Fibroblast of lung (primary cell): ENCODE data around the gene PHF20. TPM values are rescaled to one million over a fixed set of nuclear protein-coding genes. Genes with fewer than 3 reads are reported as not detected.

Experiments used
- DNase-seq, 2 donors: peaks; one replicate each; pipeline versions ENCODE4 v3.0.0 to v3.0.0-alpha.2; 2010; ENCODE audit warnings: low read depth in 2 of 2
- H2AFZ ChIP-seq: 2 replicates; pipeline ENCODE4 v1.5.1; 2012; ENCODE audit warnings: low read length, control low read depth, inconsistent platforms
- H3K27ac ChIP-seq: 2 replicates; pipeline ENCODE4 v1.5.1; 2011; ENCODE audit warnings: low read length, control low read depth; ENCODE audit not compliant: insufficient read depth
- H3K27me3 ChIP-seq: 2 replicates; pipeline ENCODE4 v1.5.1; 2011; ENCODE audit warnings: mild to moderate bottlenecking, low read length; ENCODE audit not compliant: control insufficient read depth, insufficient read depth
- H3K36me3 ChIP-seq: 2 replicates; pipeline ENCODE4 v1.5.1; 2011; ENCODE audit warnings: low read length; ENCODE audit not compliant: control insufficient read depth, insufficient read depth
- H3K4me1 ChIP-seq: 2 replicates; pipeline ENCODE4 v1.5.1; 2011; ENCODE audit warnings: low read length; ENCODE audit not compliant: control insufficient read depth, insufficient read depth; ENCODE audit errors: extremely low read depth
- H3K4me2 ChIP-seq: 2 replicates; pipeline ENCODE4 v1.5.1; 2011; ENCODE audit warnings: low read length, control low read depth; ENCODE audit not compliant: insufficient read depth; ENCODE audit errors: extremely low read depth
- H3K4me3 ChIP-seq, 4 experiments: fragments of 200-600 bp in 1 of 4; sonication (generic) in 1 of 4; replicated peaks in 1 of 4; 2 replicates each; pipeline ENCODE4 v1.5.1; 2011 to 2016; ENCODE audit warnings: low read length in 4 of 4, low read depth in 3 of 4, mild to moderate bottlenecking in 3 of 4, control low read depth in 2 of 4, inconsistent platforms in 1 of 4, mixed read lengths in 1 of 4; ENCODE audit not compliant: insufficient read depth in 1 of 4; ENCODE audit errors: control extremely low read depth in 1 of 4
- H3K79me2 ChIP-seq: 2 replicates; pipeline ENCODE4 v1.5.1; 2012; ENCODE audit warnings: mild to moderate bottlenecking, low read length, inconsistent platforms; ENCODE audit not compliant: control insufficient read depth, insufficient read depth
- H3K9ac ChIP-seq: 2 replicates; pipeline ENCODE4 v1.5.1; 2011; ENCODE audit warnings: mild to moderate bottlenecking, low read length, control low read depth; ENCODE audit not compliant: insufficient read depth
- H3K9me3 ChIP-seq: 2 replicates; pipeline ENCODE4 v1.5.1; 2012; ENCODE audit warnings: low read depth, low read length; ENCODE audit not compliant: control insufficient read depth, insufficient read depth
- H4K20me1 ChIP-seq: 2 replicates; pipeline ENCODE4 v1.5.1; 2011; ENCODE audit warnings: low read length; ENCODE audit not compliant: control insufficient read depth, insufficient read depth; ENCODE audit errors: extremely low read depth
- EZH2 ChIP-seq: IDR thresholded peaks from 2 replicates; pipeline ENCODE4 v1.5.1; 2012; ENCODE audit warnings: low read length, control low read depth, mild to moderate bottlenecking; ENCODE audit errors: missing control alignments
- polyA plus RNA-seq, 2 donors: library from polyadenylated mRNA; depleted of rRNA in 1 of 2; stranded (reverse) in 1 of 2; unstranded in 1 of 2; fragments of >200 nt; gene quantifications; 2 replicates each; pipeline ENCODE4 v1.2.1, GENCODE V29; 2011 to 2012; ENCODE audit warnings: missing spikeins in 1 of 2
- total RNA-seq: library from RNA; depleted of rRNA; stranded (reverse); fragments of >200 nt; gene quantifications from 2 replicates; pipeline ENCODE4 v1.2.1, GENCODE V29; 2014
- TF ChIP-seq, protein P1 (sequence below), 2 donors: IDR thresholded peaks in 1 of 2; conservative IDR thresholded peaks in 1 of 2; 1 replicate in 1 of 2; 2 replicates in 1 of 2; pipeline ENCODE4 v1.5.1; 2011 to 2012; ENCODE audit warnings: low read length in 2 of 2, control low read depth in 1 of 2, inconsistent platforms in 1 of 2, low read depth in 1 of 2, mild to moderate bottlenecking in 1 of 2

Gene PHF20
- total and polyA plus RNA-seq, 2 donors (not counting 1 experiment from before 2014, with no cell fraction given) = 31.4 to 40.1 TPM

DNA sequence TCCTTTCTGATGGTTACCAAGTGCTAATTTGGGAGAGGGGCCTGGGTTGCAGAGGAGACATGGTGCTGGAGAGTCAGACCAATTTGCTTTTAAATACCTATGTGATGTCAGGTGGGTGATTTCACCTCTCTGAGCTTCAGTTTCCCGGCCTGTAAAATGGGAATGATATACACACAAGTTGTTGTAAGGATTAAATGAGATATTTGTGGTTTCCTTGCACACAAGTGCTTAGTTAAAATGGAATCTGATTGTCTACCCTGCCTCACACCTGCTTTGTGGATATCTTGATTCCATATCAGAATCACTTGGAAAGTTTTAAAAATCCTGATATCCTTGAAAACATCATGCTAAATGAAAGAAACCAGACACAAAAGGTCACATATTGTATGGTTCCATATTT is 138.0 kb downstream of the PHF20 start:
- Histone ChIP-seq H3K27ac (no peak overlapping the region), H3K4me1 (no peaks in the 10 kb centered on the region), H3K27me3 (no peaks in the 10 kb centered on the region), H3K36me3 (peaks cover 6% of the 10 kb centered on the region), H3K4me3 (no peak overlapping the region), H3K4me2 (no peak overlapping the region), H3K79me2 (no peaks in the 10 kb centered on the region), H4K20me1 (no peaks in the 10 kb centered on the region), H2AFZ (no peak overlapping the region), H3K9me3 (no peaks in the 10 kb centered on the region), H3K9ac (no peak overlapping the region)
- TF ChIP-seq EZH2 = no peak
- TF ChIP-seq, protein P1, sequence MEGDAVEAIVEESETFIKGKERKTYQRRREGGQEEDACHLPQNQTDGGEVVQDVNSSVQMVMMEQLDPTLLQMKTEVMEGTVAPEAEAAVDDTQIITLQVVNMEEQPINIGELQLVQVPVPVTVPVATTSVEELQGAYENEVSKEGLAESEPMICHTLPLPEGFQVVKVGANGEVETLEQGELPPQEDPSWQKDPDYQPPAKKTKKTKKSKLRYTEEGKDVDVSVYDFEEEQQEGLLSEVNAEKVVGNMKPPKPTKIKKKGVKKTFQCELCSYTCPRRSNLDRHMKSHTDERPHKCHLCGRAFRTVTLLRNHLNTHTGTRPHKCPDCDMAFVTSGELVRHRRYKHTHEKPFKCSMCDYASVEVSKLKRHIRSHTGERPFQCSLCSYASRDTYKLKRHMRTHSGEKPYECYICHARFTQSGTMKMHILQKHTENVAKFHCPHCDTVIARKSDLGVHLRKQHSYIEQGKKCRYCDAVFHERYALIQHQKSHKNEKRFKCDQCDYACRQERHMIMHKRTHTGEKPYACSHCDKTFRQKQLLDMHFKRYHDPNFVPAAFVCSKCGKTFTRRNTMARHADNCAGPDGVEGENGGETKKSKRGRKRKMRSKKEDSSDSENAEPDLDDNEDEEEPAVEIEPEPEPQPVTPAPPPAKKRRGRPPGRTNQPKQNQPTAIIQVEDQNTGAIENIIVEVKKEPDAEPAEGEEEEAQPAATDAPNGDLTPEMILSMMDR (conservative IDR thresholded peaks at IDR 0.05 in 1 of 2, IDR thresholded peaks at IDR 0.05 in 1 of 2; ENCODE audit: low read depth in 1 of 2, low read length in 2 of 2) = no peak
- no peak for DNase-seq

DNA sequence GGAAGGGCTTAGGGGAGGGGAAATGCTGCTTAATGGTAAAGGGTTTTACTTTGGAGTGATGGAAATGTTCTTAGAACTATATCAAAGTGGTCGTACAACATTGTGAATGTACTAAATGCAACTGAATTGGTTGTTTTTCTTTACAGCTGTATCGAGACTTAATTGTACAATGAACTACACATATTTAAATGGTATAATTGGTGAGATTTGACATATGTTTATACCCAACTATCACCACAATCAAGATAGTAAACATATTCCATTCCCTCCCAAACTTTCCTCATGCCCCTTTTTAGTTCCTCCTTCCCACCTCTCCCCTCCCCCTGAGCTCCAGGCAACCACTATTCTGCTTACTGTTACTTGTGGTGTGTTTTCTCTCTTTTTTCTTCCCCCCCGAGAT is 138.4 kb downstream of the PHF20 start:
- H3K4me3 ChIP-seq = no peak overlapping the region
- no peak for DNase-seq
- no peaks in the 10 kb centered on the region for H4K20me1 ChIP-seq
- no peaks in the 10 kb centered on the region for H3K4me1 ChIP-seq
- no peak overlapping the region for H3K4me2 ChIP-seq
- no peaks in the 10 kb centered on the region for H3K79me2 ChIP-seq
- no peaks in the 10 kb centered on the region for H3K9me3 ChIP-seq
- no peak overlapping the region for H2AFZ ChIP-seq
- no peak overlapping the region for H3K27ac ChIP-seq
- peaks cover 6% of the 10 kb centered on the region for H3K36me3 ChIP-seq
- H3K27me3 ChIP-seq = no peaks in the 10 kb centered on the region
- no peak overlapping the region for H3K9ac ChIP-seq
- TF ChIP-seq, protein P1 (conservative IDR thresholded peaks at IDR 0.05 in 1 of 2, IDR thresholded peaks at IDR 0.05 in 1 of 2; ENCODE audit: low read depth in 1 of 2, low read length in 2 of 2) = no peak
- TF ChIP-seq EZH2 = no peak

DNA sequence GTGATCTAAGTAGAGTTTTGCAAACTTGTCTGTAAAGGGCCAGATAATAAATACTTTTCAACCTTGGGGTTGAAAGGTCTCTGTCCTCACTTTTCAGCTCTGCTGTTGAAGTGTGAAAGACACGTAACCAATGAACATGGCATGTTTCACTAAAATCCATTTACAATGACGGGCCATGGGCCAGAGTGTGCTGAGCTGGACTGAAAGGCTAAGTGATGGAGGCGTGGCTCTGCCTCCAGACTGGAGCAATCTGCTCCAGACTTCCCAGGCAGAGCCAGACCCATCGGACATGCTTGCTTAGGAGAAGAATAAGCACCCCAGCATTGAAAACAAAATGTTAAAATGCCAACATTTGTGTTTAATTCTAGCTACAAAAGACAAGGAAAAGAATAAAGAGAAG is 141.1 kb downstream of the PHF20 start:
- Histone ChIP-seq H2AFZ (no peak overlapping the region), H3K9ac (no peak overlapping the region), H4K20me1 (no peaks in the 10 kb centered on the region), H3K36me3 (peaks cover 5% of the 10 kb centered on the region), H3K4me2 (no peak overlapping the region), H3K27me3 (no peaks in the 10 kb centered on the region), H3K79me2 (no peaks in the 10 kb centered on the region), H3K4me3 (no peak overlapping the region), H3K4me1 (no peaks in the 10 kb centered on the region), H3K9me3 (no peaks in the 10 kb centered on the region), H3K27ac (no peak overlapping the region)
- TF ChIP-seq, protein P1 (conservative IDR thresholded peaks at IDR 0.05 in 1 of 2, IDR thresholded peaks at IDR 0.05 in 1 of 2; ENCODE audit: low read depth in 1 of 2, low read length in 2 of 2) = no peak
- TF ChIP-seq EZH2 = no peak
- DNase-seq = no peak
